K562 (cell line): ENCODE measurements around the gene ARFGAP1. TPM values are rescaled to one million over a fixed set of nuclear protein-coding genes. Genes with fewer than 3 reads are reported as not detected.
A peak's percentile ranks its signal among the peaks of the same experiment; 100 is the strongest.

Source experiments
- ATAC-seq: fragments of 200-7000 bp; cut with Tn5 transposase; 3 replicates; pipeline ENCODE4 v1.9.1; 2020; ENCODE audit warnings: moderate library complexity
- BruUV-seq: library from RNA; stranded (reverse); fragments of 400-500 nt; replicated peaks from 2 replicates; lab custom pipeline; 2021; lab: Mats Ljungman, UMichigan
- CTCF ChIA-PET: fragments of 300-600 bp; formaldehyde crosslinking; extraction: SDS; loops from one replicate; lab custom pipeline; 2021; ENCODE audit warnings: low intra/inter-chr PET ratio; lab: Yijun Ruan, JAX
- POLR2A ChIA-PET: fragments of 300-600, 350-650 bp; sonication (Branson Sonifier 250); formaldehyde crosslinking; extraction: SDS; loops from one replicate; lab custom pipeline; 2021; ENCODE audit warnings: antibody characterized with exemption, inconsistent platforms; lab: Yijun Ruan, JAX
- DNase-seq, 4 experiments: peaks; one replicate each; pipeline versions ENCODE4 v3.0.0 to v3.0.0-alpha.2; 2011 to 2018; ENCODE audit warnings: low spot score in 3 of 4, mixed read lengths in 3 of 4; ENCODE audit errors: extremely low read depth in 1 of 4
- FAIRE-seq: peaks from 2 replicates; lab custom pipeline; 2011; peaks lifted over from hg19 to GRCh38; lab: Jason Lieb, UNC
- H2AFZ ChIP-seq: 2 replicates; pipeline ENCODE4 v1.6.0; 2011; ENCODE audit warnings: low read depth, low read length, control low read depth, inconsistent platforms
- H3K27ac ChIP-seq: fragments of 200-600 bp; 3 replicates; pipeline ENCODE4 v1.8.0; 2011; ENCODE audit warnings: low read depth, mild to moderate bottlenecking, control low read depth, inconsistent platforms, low read length, moderate library complexity, mixed read lengths; ENCODE audit errors: extremely low read depth
- H3K27me3 ChIP-seq, 2 experiments: fragments of 300-600 bp in 1 of 2; 2 replicates in 1 of 2; 3 replicates in 1 of 2; pipeline versions ENCODE4 v1.6.0 to v1.8.0; 2011; ENCODE audit warnings: inconsistent platforms in 2 of 2, low read length in 2 of 2, mild to moderate bottlenecking in 1 of 2, mixed read lengths in 1 of 2, moderate library complexity in 1 of 2; ENCODE audit not compliant: control insufficient read depth in 2 of 2, insufficient read depth in 2 of 2
- H3K36me3 ChIP-seq: fragments of 300-600 bp; 3 replicates; pipeline ENCODE4 v1.8.0; 2011; ENCODE audit warnings: mild to moderate bottlenecking, low read length, inconsistent platforms; ENCODE audit not compliant: control insufficient read depth, insufficient read depth
- H3K4me1 ChIP-seq, 2 experiments: fragments of 200-600 bp in 1 of 2; replicated peaks in 1 of 2; 2 replicates in 1 of 2; 3 replicates in 1 of 2; pipeline versions ENCODE4 v1.5.1 to v1.8.0; 2011; ENCODE audit warnings: inconsistent platforms in 2 of 2, low read length in 2 of 2, mild to moderate bottlenecking in 1 of 2, mixed read lengths in 1 of 2, moderate library complexity in 1 of 2; ENCODE audit not compliant: control insufficient read depth in 2 of 2, insufficient read depth in 2 of 2
- H3K4me2 ChIP-seq: 2 replicates; pipeline ENCODE4 v1.6.1; 2011; ENCODE audit warnings: low read length, control low read depth, inconsistent platforms, mixed read lengths; ENCODE audit not compliant: insufficient read depth
- H3K4me3 ChIP-seq: fragments of 200-600 bp; sonication (generic), shearing (Covaris generic); 2 replicates; pipeline ENCODE4 v1.5.1; 2016; ENCODE audit warnings: control low read depth, inconsistent platforms
- H3K79me2 ChIP-seq: fragments of 200-600 bp; 3 replicates; pipeline ENCODE4 v1.8.0; 2011; ENCODE audit warnings: low read length, inconsistent platforms; ENCODE audit not compliant: control insufficient read depth, insufficient read depth
- H3K9ac ChIP-seq, 2 experiments: 2 replicates each; pipeline versions ENCODE4 v1.6.0 to v1.6.1; 2011; ENCODE audit warnings: low read depth in 2 of 2, low read length in 2 of 2, control low read depth in 1 of 2, inconsistent platforms in 1 of 2, mild to moderate bottlenecking in 1 of 2, mixed read lengths in 1 of 2; ENCODE audit not compliant: insufficient read depth in 1 of 2
- H3K9me1 ChIP-seq: one replicate; pipeline ENCODE4 v1.6.0; 2011; ENCODE audit warnings: inconsistent platforms, mild to moderate bottlenecking, low read length, moderate library complexity; ENCODE audit not compliant: control insufficient read depth, insufficient read depth
- H3K9me3 ChIP-seq: replicated peaks from 2 replicates; pipeline ENCODE4 v1.5.1; 2011; ENCODE audit warnings: low read depth, low read length, inconsistent platforms; ENCODE audit not compliant: control insufficient read depth, insufficient read depth
- H4K20me1 ChIP-seq: replicated peaks from 2 replicates; pipeline ENCODE4 v1.6.1; 2011; ENCODE audit warnings: low read length, inconsistent platforms, mixed read lengths; ENCODE audit not compliant: control insufficient read depth, insufficient read depth
- FOS ChIP-seq: IDR thresholded peaks from 3 replicates; pipeline ENCODE4 v1.6.1; 2011; ENCODE audit not compliant: insufficient read length; ENCODE audit errors: extremely low read depth
- KLF1 ChIP-seq: fragments of 450-650 bp; IDR thresholded peaks from 2 replicates; pipeline ENCODE4 v1.6.1; 2016; ENCODE audit warnings: missing genetic modification characterization, missing compliant biosample characterization
- MYC ChIP-seq, 2 experiments: fragments of 250-450 bp in 1 of 2; sonication (Bioruptor Pico) in 1 of 2; IDR thresholded peaks; 2 replicates each; pipeline versions ENCODE4 v1.5.1 to v1.6.1; 2012 to 2021; ENCODE audit warnings: low read depth in 2 of 2, borderline replicate concordance in 1 of 2, improper control_type of control experiment in 1 of 2, low read length in 1 of 2, mild to moderate bottlenecking in 1 of 2, moderate library complexity in 1 of 2
- NKRF ChIP-seq: fragments of 450-650 bp; IDR thresholded peaks from 2 replicates; pipeline ENCODE4 v1.6.1; 2016; ENCODE audit warnings: borderline replicate concordance
- PCBP1 ChIP-seq: fragments of 200-400 bp; formaldehyde crosslinking; IDR thresholded peaks from 2 replicates; pipeline ENCODE4 v1.6.1; 2018; ENCODE audit warnings: mild to moderate bottlenecking, low read depth, low read length; ENCODE audit not compliant: poor library complexity, severe bottlenecking
- PTRF ChIP-seq: fragments of 450-650 bp; IDR thresholded peaks from 2 replicates; pipeline ENCODE4 v1.6.1; 2016; ENCODE audit warnings: mild to moderate bottlenecking, missing genetic modification characterization, missing compliant biosample characterization
- SRSF1 ChIP-seq: fragments of 200-400 bp; formaldehyde crosslinking; IDR thresholded peaks from 2 replicates; pipeline ENCODE4 v1.6.1; 2017; ENCODE audit warnings: mild to moderate bottlenecking, low read depth, low read length, moderate library complexity
- TBP ChIP-seq: optimal IDR thresholded peaks from 2 replicates; pipeline ENCODE3; 2011; ENCODE audit warnings: low read depth, low read length, improper control_type of control experiment
- WGBS: fragments of 100-300 bp; shearing (Covaris generic); methylation state at CpG from one replicate; pipeline ENCODE4 v1.1.6; 2016; ENCODE audit warnings: low coverage, mixed read lengths; ENCODE audit not compliant: insufficient coverage; ENCODE audit errors: missing lambda C conversion rate; 5-methylcytosine and 5-hydroxymethylcytosine counted together
- in situ Hi-C: fragments of 300-500 bp; cut with MboI; formaldehyde crosslinking; loops from 4 replicates; pipeline ENCODE4 v1.15.0; 2018; ENCODE audit warnings: inconsistent platforms, mixed read lengths
- intact Hi-C: fragments of 100-400 bp; cut with micrococcal nuclease; formaldehyde crosslinking; loops from 2 replicates; pipeline ENCODE4 v1.14.2; 2022
- polyA plus RNA-seq, 8 experiments: library from polyadenylated mRNA; depleted of rRNA in 4 of 8; stranded (reverse) in 5 of 8; unstranded in 3 of 8; fragments of >200 nt; fragmentation: Nextera tagmentation in 2 of 8; fragmentation: Illumina TruSeq in 1 of 8; extraction: Ambion mirVana in 2 of 8; extraction: Trizol in 1 of 8; gene quantifications; 2 replicates each; pipeline versions ENCODE4 v1.2.1 to v1.2.3, GENCODE V29; 2011 to 2014; ENCODE audit warnings: inconsistent platforms in 1 of 8, missing spikeins in 1 of 8
- total RNA-seq, 7 experiments: library from RNA; depleted of rRNA in 6 of 7; stranded (reverse); fragments of >200 nt in 6 of 7; fragmentation: Illumina TruSeq in 2 of 7; extraction: Trizol in 2 of 7; gene quantifications; 2 replicates each; pipeline versions ENCODE4 v1.2.1 to v1.2.3, GENCODE V29; 2011 to 2021; ENCODE audit warnings: low replicate concordance in 1 of 7
- TF ChIP-seq, protein P1 (sequence below): fragments of 200-800 bp; sonication (Bioruptor generic); IDR thresholded peaks from 2 replicates; pipeline ENCODE4 v1.6.1; 2016; ENCODE audit warnings: missing genetic modification characterization, missing compliant biosample characterization

Gene ARFGAP1
- total and polyA plus RNA-seq, 9 of the 15 experiments (the other 6 are each of a cell fraction or from before 2014, with no cell fraction given), result 0.53 to 102 (median 33.5) TPM

DNA sequence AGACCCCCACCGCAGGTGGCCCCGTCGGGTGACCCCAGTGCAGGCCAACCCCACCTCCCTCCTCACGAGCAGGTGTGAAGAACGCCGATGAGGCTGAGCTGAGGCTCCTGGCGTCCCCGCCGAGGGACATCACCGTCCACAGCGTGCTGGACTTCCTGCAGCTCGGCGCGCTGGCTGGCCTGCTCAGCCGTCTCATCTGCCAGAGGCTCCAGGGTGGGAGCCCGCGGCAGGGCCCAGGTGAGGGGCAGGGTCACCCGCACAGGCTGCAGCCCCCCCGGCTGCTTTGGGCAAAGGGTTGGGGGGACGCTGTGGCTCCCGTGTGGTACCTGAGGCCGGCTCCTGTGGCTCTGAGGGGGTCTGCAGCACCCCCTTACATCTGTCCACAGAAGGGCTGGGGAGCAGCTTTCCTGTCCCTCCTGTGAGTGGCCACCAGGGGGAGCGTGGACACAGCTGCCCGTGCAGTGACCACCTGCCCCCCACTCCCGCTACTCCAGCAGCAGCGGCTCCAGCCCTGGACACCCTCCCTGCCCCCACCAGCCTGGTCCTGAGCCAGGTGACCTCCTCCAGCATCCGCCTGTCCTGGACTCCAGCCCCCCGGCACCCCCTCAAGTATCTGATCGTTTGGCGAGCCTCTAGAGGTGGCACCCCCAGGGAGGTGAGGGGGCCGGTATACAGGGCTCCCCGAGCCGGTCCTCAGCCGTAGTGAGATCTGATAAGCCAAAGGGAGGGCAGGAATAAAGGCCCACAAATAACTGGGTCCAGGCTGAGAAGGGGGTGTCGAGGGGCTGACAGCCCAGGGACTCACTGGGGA, 36.9 kb downstream of the ARFGAP1 start:
- Histone ChIP-seq H3K9me1 (no peaks in the 10 kb centered on the region), H3K9me3 (no peaks in the 10 kb centered on the region), H3K27me3 (peaks cover 0 to 60% of the 10 kb centered on the region in 2 experiments; a peak in 2 of 5 replicates), H3K4me2 (no peak overlapping the region), H3K4me1 (peaks cover 0 to 59% of the 10 kb centered on the region in 2 experiments; a peak in 2 of 5 replicates), H4K20me1 (peaks cover 12% of the 10 kb centered on the region; the same call in 1 of the 2 replicates), H3K27ac (no peak overlapping the region), H3K79me2 (no peaks in the 10 kb centered on the region), H3K4me3 (no peak overlapping the region), H3K9ac (no peak overlapping the region), H2AFZ (no peak overlapping the region), H3K36me3 (no peaks in the 10 kb centered on the region)
- BruUV-seq, result no TSS peak
- peak; percentile 59 to 77 (median 70) for DNase-seq
- FAIRE-seq, result no peak
- WGBS, result 8% methylated on average over 35 of the region's 35 CpGs
- peak; percentile 92 for ATAC-seq
- POLR2A ChIA-PET, result interaction anchor here (0.6 to 0.7 kb wide), 3 partner anchors 9 to 40 kb away, joined by 3 read pairs; no protein-coding TSS in a partner anchor
- CTCF ChIA-PET, result interaction anchor here (0.6 to 1.6 kb wide), 2 partner anchors 72 to 584 kb away, joined by 3 to 10 read pairs; no protein-coding TSS in a partner anchor
- intact Hi-C loops, result loop anchor here (2.0 kb wide), 1 partner anchor 71 kb away; no protein-coding TSS in a partner anchor
- in situ Hi-C loops, result no loop called here
- TF ChIP-seq FOS, result no peak
- TF ChIP-seq KLF1, result no peak
- TF ChIP-seq PCBP1, result peak; percentile 32
- no peak for TF ChIP-seq TBP
- TF ChIP-seq, protein P1, sequence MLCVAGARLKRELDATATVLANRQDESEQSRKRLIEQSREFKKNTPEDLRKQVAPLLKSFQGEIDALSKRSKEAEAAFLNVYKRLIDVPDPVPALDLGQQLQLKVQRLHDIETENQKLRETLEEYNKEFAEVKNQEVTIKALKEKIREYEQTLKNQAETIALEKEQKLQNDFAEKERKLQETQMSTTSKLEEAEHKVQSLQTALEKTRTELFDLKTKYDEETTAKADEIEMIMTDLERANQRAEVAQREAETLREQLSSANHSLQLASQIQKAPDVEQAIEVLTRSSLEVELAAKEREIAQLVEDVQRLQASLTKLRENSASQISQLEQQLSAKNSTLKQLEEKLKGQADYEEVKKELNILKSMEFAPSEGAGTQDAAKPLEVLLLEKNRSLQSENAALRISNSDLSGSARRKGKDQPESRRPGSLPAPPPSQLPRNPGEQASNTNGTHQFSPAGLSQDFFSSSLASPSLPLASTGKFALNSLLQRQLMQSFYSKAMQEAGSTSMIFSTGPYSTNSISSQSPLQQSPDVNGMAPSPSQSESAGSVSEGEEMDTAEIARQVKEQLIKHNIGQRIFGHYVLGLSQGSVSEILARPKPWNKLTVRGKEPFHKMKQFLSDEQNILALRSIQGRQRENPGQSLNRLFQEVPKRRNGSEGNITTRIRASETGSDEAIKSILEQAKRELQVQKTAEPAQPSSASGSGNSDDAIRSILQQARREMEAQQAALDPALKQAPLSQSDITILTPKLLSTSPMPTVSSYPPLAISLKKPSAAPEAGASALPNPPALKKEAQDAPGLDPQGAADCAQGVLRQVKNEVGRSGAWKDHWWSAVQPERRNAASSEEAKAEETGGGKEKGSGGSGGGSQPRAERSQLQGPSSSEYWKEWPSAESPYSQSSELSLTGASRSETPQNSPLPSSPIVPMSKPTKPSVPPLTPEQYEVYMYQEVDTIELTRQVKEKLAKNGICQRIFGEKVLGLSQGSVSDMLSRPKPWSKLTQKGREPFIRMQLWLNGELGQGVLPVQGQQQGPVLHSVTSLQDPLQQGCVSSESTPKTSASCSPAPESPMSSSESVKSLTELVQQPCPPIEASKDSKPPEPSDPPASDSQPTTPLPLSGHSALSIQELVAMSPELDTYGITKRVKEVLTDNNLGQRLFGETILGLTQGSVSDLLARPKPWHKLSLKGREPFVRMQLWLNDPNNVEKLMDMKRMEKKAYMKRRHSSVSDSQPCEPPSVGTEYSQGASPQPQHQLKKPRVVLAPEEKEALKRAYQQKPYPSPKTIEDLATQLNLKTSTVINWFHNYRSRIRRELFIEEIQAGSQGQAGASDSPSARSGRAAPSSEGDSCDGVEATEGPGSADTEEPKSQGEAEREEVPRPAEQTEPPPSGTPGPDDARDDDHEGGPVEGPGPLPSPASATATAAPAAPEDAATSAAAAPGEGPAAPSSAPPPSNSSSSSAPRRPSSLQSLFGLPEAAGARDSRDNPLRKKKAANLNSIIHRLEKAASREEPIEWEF (CRISPR knock-in tag), result no peak
- TF ChIP-seq MYC (IDR thresholded peaks at IDR 0.05; ENCODE audit: low read depth, low read length), result no peak
- no peak for TF ChIP-seq MYC (CRISPR knock-in tag; IDR thresholded peaks at IDR 0.05; ENCODE audit: borderline replicate concordance, low read depth)
- TF ChIP-seq NKRF, result no peak
- TF ChIP-seq SRSF1, result no peak
- no peak for TF ChIP-seq PTRF (tag)
